Neuronal stem cell (in vitro differentiated cells): ENCODE data around the gene KLF11.

Experiments
- DNase-seq: peaks from one replicate; pipeline ENCODE4 v3.0.0-alpha.2; 2013; ENCODE audit warnings: low spot score
- H2AFZ ChIP-seq: one replicate; pipeline ENCODE4 v1.6.1; 2013; ENCODE audit warnings: mild to moderate bottlenecking, low read length, inconsistent platforms
- H2AK5ac ChIP-seq: 2 replicates; pipeline ENCODE4 v1.6.1; 2013; ENCODE audit warnings: low read depth, mild to moderate bottlenecking, inconsistent platforms, low read length, moderate library complexity, mixed read lengths
- H2BK120ac ChIP-seq: 2 replicates; pipeline ENCODE4 v1.6.1; 2013; ENCODE audit warnings: low read depth, mild to moderate bottlenecking, inconsistent platforms, low read length, moderate library complexity, mixed read lengths
- H2BK12ac ChIP-seq: one replicate; pipeline ENCODE4 v1.6.1; 2013; ENCODE audit warnings: low read length, inconsistent platforms
- H2BK15ac ChIP-seq: 2 replicates; pipeline ENCODE4 v1.6.1; 2013; ENCODE audit warnings: mild to moderate bottlenecking, low read length, inconsistent platforms, mixed read lengths
- H2BK5ac ChIP-seq: one replicate; pipeline ENCODE4 v1.6.1; 2013; ENCODE audit warnings: inconsistent platforms, mild to moderate bottlenecking, low read length, moderate library complexity
- H3K14ac ChIP-seq: one replicate; pipeline ENCODE4 v1.6.1; 2013; ENCODE audit warnings: low read length, inconsistent platforms
- H3K18ac ChIP-seq: 2 replicates; pipeline ENCODE4 v1.6.1; 2013; ENCODE audit warnings: low read length, inconsistent platforms
- H3K23ac ChIP-seq: 2 replicates; pipeline ENCODE4 v1.6.1; 2013; ENCODE audit warnings: low read depth, mild to moderate bottlenecking, mixed read lengths, low read length, inconsistent platforms; ENCODE audit not compliant: poor library complexity
- H3K27ac ChIP-seq: replicated peaks from 3 replicates; pipeline ENCODE4 v1.5.1; 2013; ENCODE audit warnings: low read length, inconsistent platforms
- H3K27me3 ChIP-seq, 3 experiments: 2 replicates each; pipeline ENCODE4 v1.6.1; 2013; ENCODE audit warnings: low read length in 3 of 3, mild to moderate bottlenecking in 2 of 3, inconsistent platforms in 1 of 3, low read depth in 1 of 3, mixed read lengths in 1 of 3, moderate library complexity in 1 of 3; ENCODE audit not compliant: control insufficient read depth in 3 of 3, insufficient read depth in 3 of 3
- H3K36me3 ChIP-seq, 2 donors: replicated peaks in 1 of 2; 2 replicates each; pipeline ENCODE4 v1.6.1; 2013; ENCODE audit warnings: low read length in 2 of 2; ENCODE audit not compliant: control insufficient read depth in 2 of 2, insufficient read depth in 2 of 2
- H3K4ac ChIP-seq: 2 replicates; pipeline ENCODE4 v1.6.1; 2013; ENCODE audit warnings: inconsistent platforms, mild to moderate bottlenecking, low read length, moderate library complexity
- H3K4me1 ChIP-seq, 2 donors: 1 replicate in 1 of 2; 2 replicates in 1 of 2; pipeline ENCODE4 v1.6.1; 2013; ENCODE audit warnings: low read length in 2 of 2, low read depth in 1 of 2; ENCODE audit not compliant: control insufficient read depth in 2 of 2, insufficient read depth in 1 of 2
- H3K4me2 ChIP-seq: one replicate; pipeline ENCODE4 v1.6.1; 2013; ENCODE audit warnings: mild to moderate bottlenecking, low read length, inconsistent platforms; ENCODE audit not compliant: insufficient read depth, poor library complexity, severe bottlenecking
- H3K4me3 ChIP-seq, 2 donors: 2 replicates each; pipeline ENCODE4 v1.5.1; 2013; ENCODE audit warnings: low read length in 2 of 2, mild to moderate bottlenecking in 2 of 2, inconsistent platforms in 1 of 2, moderate library complexity in 1 of 2
- H3K79me1 ChIP-seq: one replicate; pipeline ENCODE4 v1.6.1; 2013; ENCODE audit warnings: low read depth, mild to moderate bottlenecking, inconsistent platforms, low read length, moderate library complexity
- H3K9ac ChIP-seq: one replicate; pipeline ENCODE4 v1.6.1; 2013; ENCODE audit warnings: mild to moderate bottlenecking, low read depth, low read length, inconsistent platforms; ENCODE audit not compliant: poor library complexity
- H3K9me3 ChIP-seq, 2 donors: replicated peaks in 1 of 2; 2 replicates each; pipeline versions ENCODE3 to v1.6.1; 2013; ENCODE audit warnings: low read length in 2 of 2, mild to moderate bottlenecking in 2 of 2, inconsistent platforms in 1 of 2, low read depth in 1 of 2, mixed read lengths in 1 of 2, moderate library complexity in 1 of 2; ENCODE audit not compliant: control insufficient read depth in 2 of 2, insufficient read depth in 1 of 2
- H4K8ac ChIP-seq: one replicate; pipeline ENCODE4 v1.6.1; 2013; ENCODE audit warnings: low read depth, mild to moderate bottlenecking, inconsistent platforms, low read length, moderate library complexity
- H4K91ac ChIP-seq: one replicate; pipeline ENCODE4 v1.6.1; 2013; ENCODE audit warnings: low read length, low read depth, mild to moderate bottlenecking, inconsistent platforms; ENCODE audit not compliant: poor library complexity
- WGBS, 2 donors: extraction: QIAGEN DNeasy Blood & Tissue Kit; methylation state at CpG; one replicate each; pipeline ENCODE4 v1.1.7; 2013; ENCODE audit warnings: missing lambda C conversion rate in 2 of 2, mixed read lengths in 1 of 2; ENCODE audit not compliant: insufficient read length in 2 of 2, insufficient replicate concordance in 1 of 2; ENCODE audit errors: extremely low coverage in 2 of 2; 5-methylcytosine and 5-hydroxymethylcytosine counted together

The KLF11 gene

GRCh38 chr2:10059016-10059351 lies 15.6 kb downstream of the KLF11 start:
- Histone ChIP-seq H3K9me3 (no peaks in the 10 kb centered on the region), H3K18ac (peak overlapping the region; percentile 65), H3K27ac (no peak overlapping the region), H3K4me3 (no peak overlapping the region), H3K4me2 (no peak overlapping the region), H3K4me1 (peaks cover 10 to 12% of the 10 kb centered on the region in 2 donors), H4K91ac (no peak overlapping the region), H3K79me1 (no peaks in the 10 kb centered on the region), H2BK15ac (peak overlapping the region; percentile 87), H2BK120ac (no peak overlapping the region), H3K36me3 (peaks cover 0 to 14% of the 10 kb centered on the region in 2 donors), H3K23ac (peak overlapping the region; percentile 25), H2AFZ (peak overlapping the region; percentile 32), H4K8ac (no peak overlapping the region), H3K4ac (no peak overlapping the region), H2BK12ac (peak overlapping the region; percentile 63), H3K14ac (peak overlapping the region; percentile 66), H3K9ac (no peak overlapping the region), H3K27me3 (peaks cover 0 to 3% (median 3%) of the 10 kb centered on the region in 3 experiments), H2BK5ac (peak overlapping the region; percentile 58), H2AK5ac (peak overlapping the region; percentile 83)
- DNase-seq: no peak
- no CpG with 5 or more reads among the region's 17 CpGs for WGBS, 2 donors

- peak overlapping the region; percentile 85 for H4K91ac ChIP-seq
- H3K4me2 ChIP-seq: no peak overlapping the region
- H2AK5ac ChIP-seq: peak overlapping the region; percentile 37
- H3K27me3 ChIP-seq: peaks cover 0 to 3% (median 3%) of the 10 kb centered on the region in 3 experiments
- H3K9me3 ChIP-seq: no peaks in the 10 kb centered on the region
- H3K9ac ChIP-seq: no peak overlapping the region
- no peak overlapping the region for H3K4ac ChIP-seq
- H2BK15ac ChIP-seq: peak overlapping the region; percentile 37
- H3K36me3 ChIP-seq: peaks cover 0 to 7% of the 10 kb centered on the region in 2 donors
- peak overlapping the region; percentile 81 for H2BK120ac ChIP-seq
- no peak overlapping the region for H4K8ac ChIP-seq
- no peak overlapping the region for H3K4me3 ChIP-seq
- H2BK5ac ChIP-seq: peak overlapping the region; percentile 75
- H3K79me1 ChIP-seq: no peaks in the 10 kb centered on the region
- peak overlapping the region; percentile 65 for H3K23ac ChIP-seq
- H2BK12ac ChIP-seq: peak overlapping the region; percentile 46
- no peak overlapping the region for H2AFZ ChIP-seq
- WGBS, 2 donors: no CpG with 5 or more reads among the region's 20 CpGs
- H3K27ac ChIP-seq: no peak overlapping the region
- DNase-seq: no peak
- H3K14ac ChIP-seq: peak overlapping the region; percentile 89
- H3K4me1 ChIP-seq: peaks cover 10 to 12% of the 10 kb centered on the region in 2 donors
- H3K18ac ChIP-seq: peak overlapping the region; percentile 76
These were observed 16.4 kb downstream of the KLF11 start for GRCh38 chr2:10059552-10060335.

- H2AK5ac ChIP-seq: peak overlapping the region; percentile 54
- H4K8ac ChIP-seq: no peak overlapping the region
- no peak overlapping the region for H3K14ac ChIP-seq
- H2AFZ ChIP-seq: no peak overlapping the region
- no peaks in the 10 kb centered on the region for H3K79me1 ChIP-seq
- H3K27me3 ChIP-seq: peaks cover 0 to 9% (median 1%) of the 10 kb centered on the region in 3 experiments
- H3K18ac ChIP-seq: peak overlapping the region; percentile 16
- no peak overlapping the region for H2BK12ac ChIP-seq
- WGBS, 2 donors: no CpG with 5 or more reads among the region's 9 CpGs
- H2BK5ac ChIP-seq: no peak overlapping the region
- DNase-seq: no peak
- H3K9me3 ChIP-seq: no peaks in the 10 kb centered on the region
- no peak overlapping the region for H3K23ac ChIP-seq
- H3K4me2 ChIP-seq: no peak overlapping the region
- H4K91ac ChIP-seq: no peak overlapping the region
- H3K4me1 ChIP-seq: peaks cover 17 to 19% of the 10 kb centered on the region in 2 donors
- H3K4ac ChIP-seq: no peak overlapping the region
- H3K9ac ChIP-seq: no peak overlapping the region
- H3K27ac ChIP-seq: no peak overlapping the region
- H2BK15ac ChIP-seq: no peak overlapping the region
- H3K4me3 ChIP-seq: no peak overlapping the region
- H3K36me3 ChIP-seq: no peaks in the 10 kb centered on the region
- H2BK120ac ChIP-seq: no peak overlapping the region
These were observed 18.0 kb downstream of the KLF11 start for GRCh38 chr2:10061221-10061925.

DNA sequence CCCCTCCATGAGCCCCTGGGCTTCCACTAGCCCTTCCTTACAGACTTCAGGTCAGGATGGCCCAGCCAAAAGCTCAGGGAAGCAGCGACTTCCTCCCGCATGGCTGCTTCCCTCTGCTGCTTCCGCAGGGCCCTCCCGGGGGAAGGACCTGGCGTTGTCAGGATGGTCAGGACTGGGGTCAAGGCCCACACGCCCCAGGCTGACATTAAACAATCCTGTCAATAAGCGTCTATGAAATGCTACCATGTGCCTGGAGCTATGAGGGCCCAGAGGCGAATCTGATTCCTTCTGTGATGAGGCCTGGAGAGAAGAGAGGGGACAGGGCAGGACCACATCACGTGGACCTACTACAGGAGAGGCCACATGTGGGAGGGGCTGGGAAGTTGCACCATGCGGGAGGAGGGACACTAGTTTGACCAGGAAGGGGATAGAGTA lies 19.6 kb downstream of the KLF11 start:
- Histone ChIP-seq H3K4me3 (no peak overlapping the region), H3K14ac (no peak overlapping the region), H2AFZ (no peak overlapping the region), H3K4me2 (no peak overlapping the region), H3K36me3 (no peaks in the 10 kb centered on the region), H3K4ac (no peak overlapping the region), H2BK120ac (no peak overlapping the region), H2BK15ac (no peak overlapping the region), H3K9me3 (peaks cover 0 to 3% of the 10 kb centered on the region in 2 donors), H2AK5ac (no peak overlapping the region), H4K8ac (no peak overlapping the region), H3K23ac (no peak overlapping the region), H3K27ac (no peak overlapping the region), H3K79me1 (no peaks in the 10 kb centered on the region), H2BK5ac (no peak overlapping the region), H3K9ac (no peak overlapping the region), H3K27me3 (peaks cover 0 to 9% (median 0%) of the 10 kb centered on the region in 3 experiments), H2BK12ac (no peak overlapping the region), H4K91ac (no peak overlapping the region), H3K18ac (no peak overlapping the region), H3K4me1 (peaks cover 8 to 10% of the 10 kb centered on the region in 2 donors)
- WGBS, 2 donors: no CpG with 5 or more reads among the region's 10 CpGs
- no peak for DNase-seq
